ENCODE results near the gene DYNC1H1. TPM values are rescaled to one million over a fixed set of nuclear protein-coding genes. Genes with fewer than 3 reads are reported as not detected.

Gene DYNC1H1
- total RNA-seq, 1 donor from 2014 or later, result 236 TPM

- POLR2A ChIA-PET, result no interaction called here
Measured at GRCh38 chr14:101956179-101956885, 8.0 kb upstream of the DYNC1H1 start.

GRCh38 chr14:101957406-101958234, 6.8 kb upstream of the DYNC1H1 start:
- CTCF ChIA-PET, result interaction anchor here (1.5 kb wide), 2 partner anchors 114 to 139 kb away, joined by 3 to 5 read pairs; no protein-coding TSS in a partner anchor
- Mint-ChIP-seq H3K4me3 (no peak overlapping the region), H3K4me1 (peaks cover 8% of the 10 kb centered on the region), H3K9me3 (no peaks in the 10 kb centered on the region), H3K27me3 (no peaks in the 10 kb centered on the region), H3K27ac (no peak overlapping the region), H3K36me3 (ENCODE audit: low read depth) (no peaks in the 10 kb centered on the region)
- POLR2A ChIA-PET, result interaction anchor here (0.7 to 1.9 kb wide), 2 partner anchors 9 to 143 kb away, joined by 6 to 9 read pairs; no protein-coding TSS in a partner anchor
- intact Hi-C loops (cut with micrococcal nuclease), result no loop called here
- DNase-seq (no peak), ATAC-seq (ENCODE audit: low read depth) (no peak)
- no peak for TF ChIP-seq CTCF (IDR thresholded peaks at IDR 0.05)

More at GRCh38 chr14:101956179-101956885, 8.0 kb upstream of the DYNC1H1 start:
- no peak overlapping the region for H3K27ac Mint-ChIP-seq
- no peaks in the 10 kb centered on the region for H3K9me3 Mint-ChIP-seq
- ATAC-seq (ENCODE audit: low read depth), result no peak
- no peaks in the 10 kb centered on the region for H3K27me3 Mint-ChIP-seq
- CTCF ChIA-PET, result no interaction called here
- H3K4me1 Mint-ChIP-seq, result peaks cover 8% of the 10 kb centered on the region
- H3K36me3 Mint-ChIP-seq (ENCODE audit: low read depth), result no peaks in the 10 kb centered on the region
- intact Hi-C loops (cut with micrococcal nuclease), result no loop called here
- DNase-seq, result no peak
- TF ChIP-seq CTCF (IDR thresholded peaks at IDR 0.05), result no peak
- H3K4me3 Mint-ChIP-seq, result no peak overlapping the region

GRCh38 chr14:101958418-101959180, 5.8 kb upstream of the DYNC1H1 start:
- peaks cover 8% of the 10 kb centered on the region for H3K4me1 Mint-ChIP-seq
- CTCF ChIA-PET, result interaction anchor here (0.8 to 1.5 kb wide), 3 partner anchors 115 to 188 kb away, joined by 3 to 5 read pairs (median 3); no protein-coding TSS in a partner anchor
- H3K4me3 Mint-ChIP-seq, result no peak overlapping the region
- H3K36me3 Mint-ChIP-seq (ENCODE audit: low read depth), result no peaks in the 10 kb centered on the region
- H3K9me3 Mint-ChIP-seq, result no peaks in the 10 kb centered on the region
- DNase-seq (no peak), ATAC-seq (ENCODE audit: low read depth) (no peak)
- no peak for TF ChIP-seq CTCF (IDR thresholded peaks at IDR 0.05)
- intact Hi-C loops (cut with micrococcal nuclease), result no loop called here
- no peaks in the 10 kb centered on the region for H3K27me3 Mint-ChIP-seq
- H3K27ac Mint-ChIP-seq, result no peak overlapping the region
- POLR2A ChIA-PET, result interaction anchor here (1.9 kb wide), 1 partner anchor 10 kb away, joined by 6 read pairs; no protein-coding TSS in a partner anchor

GRCh38 chr14:101959277-101959676, 5.1 kb upstream of the DYNC1H1 start:
- H3K4me1 Mint-ChIP-seq, result peaks cover 13% of the 10 kb centered on the region
- H3K9me3 Mint-ChIP-seq, result no peaks in the 10 kb centered on the region
- no peak overlapping the region for H3K4me3 Mint-ChIP-seq
- ChIA-PET POLR2A (interaction anchor here (0.6 to 1.9 kb wide), 3 partner anchors 11 to 191 kb away, joined by 4 to 6 read pairs (median 4); no protein-coding TSS in a partner anchor), CTCF (interaction anchor here (0.8 to 1.5 kb wide), 3 partner anchors 115 to 189 kb away, joined by 3 to 5 read pairs (median 3); no protein-coding TSS in a partner anchor)
- ATAC-seq (ENCODE audit: low read depth), result no peak
- intact Hi-C loops (cut with micrococcal nuclease), result no loop called here
- H3K36me3 Mint-ChIP-seq (ENCODE audit: low read depth), result no peaks in the 10 kb centered on the region
- TF ChIP-seq CTCF (IDR thresholded peaks at IDR 0.05), result no peak
- H3K27ac Mint-ChIP-seq, result no peak overlapping the region
- no peaks in the 10 kb centered on the region for H3K27me3 Mint-ChIP-seq
- DNase-seq, result no peak

All from activated B cell treated with CpG ODN at 0.5 μM for 24 hours (primary cell).